HG03442 (cell line): Measurements from ENCODE around the gene SLC39A11.
"Not testable (repeated sequence)": the region's sequence is repeated elsewhere in the genome, so short reads cannot be mapped to it uniquely, and the experiment has no call there.

Experiments
- ATAC-seq: cut with Tn5 transposase; IDR thresholded peaks from one replicate; pipeline ENCODE4 v1.9.1; 2021; ENCODE audit warnings: mild to moderate bottlenecking, moderate library complexity; ENCODE audit not compliant: unreplicated experiment

Gene SLC39A11

DNA sequence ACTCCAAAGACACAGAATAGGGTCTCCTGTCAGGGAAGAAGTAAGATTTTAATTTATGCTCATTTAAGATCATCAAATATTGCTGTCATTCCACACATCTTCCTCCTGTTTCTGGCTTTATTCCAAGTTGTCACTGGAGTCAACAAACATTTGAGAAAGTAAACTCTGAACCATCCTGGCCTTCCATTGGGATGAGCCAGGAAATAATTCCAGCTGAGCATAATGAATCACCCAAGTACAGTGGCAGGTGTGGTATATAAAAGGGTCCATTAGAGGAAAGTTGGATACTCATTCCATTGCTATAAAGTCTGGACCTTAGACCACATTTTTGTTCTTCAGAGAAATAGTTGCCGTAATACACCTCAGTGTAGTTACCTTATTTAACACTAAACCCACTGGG, 246.1 kb downstream of the SLC39A11 start:
- ATAC-seq, result no peak

DNA sequence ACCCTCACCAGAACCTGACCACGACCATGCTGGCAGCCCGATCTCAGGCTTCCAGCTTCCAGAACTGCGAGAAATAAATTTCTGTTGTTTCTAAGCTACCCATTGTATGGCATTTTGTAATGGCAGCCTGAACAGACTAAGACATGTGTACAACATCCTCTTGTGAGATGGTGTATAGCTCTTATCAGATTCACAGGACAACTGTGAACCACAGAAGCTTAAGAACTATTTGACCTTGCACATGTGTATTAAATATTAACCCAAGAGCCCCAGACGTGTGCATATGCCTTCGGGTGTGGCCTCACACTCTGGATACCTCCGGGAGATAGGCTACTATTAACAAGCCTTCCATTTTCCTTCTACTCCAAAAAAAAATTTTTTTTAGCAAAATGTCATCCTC, 248.9 kb downstream of the SLC39A11 start:
- no peak for ATAC-seq

DNA sequence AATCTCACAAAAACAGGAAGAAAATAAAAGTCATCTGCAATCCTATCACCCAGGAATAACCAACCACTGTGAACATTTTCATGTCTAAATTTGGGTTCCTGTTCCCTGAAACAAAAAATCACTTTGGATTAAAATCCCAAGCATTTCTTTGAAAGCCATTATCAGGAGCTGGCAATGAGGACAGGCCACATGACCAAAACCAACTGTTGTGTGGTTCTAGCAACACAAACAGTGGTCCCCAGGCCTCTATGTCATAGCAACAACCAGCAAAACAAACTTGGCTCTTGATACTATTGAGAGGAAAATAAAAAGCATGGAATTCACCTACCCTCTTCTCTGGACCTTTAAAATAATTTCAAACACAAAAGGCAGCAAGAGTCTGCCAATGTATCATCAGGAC, 252.5 kb downstream of the SLC39A11 start:
- no peak for ATAC-seq

DNA sequence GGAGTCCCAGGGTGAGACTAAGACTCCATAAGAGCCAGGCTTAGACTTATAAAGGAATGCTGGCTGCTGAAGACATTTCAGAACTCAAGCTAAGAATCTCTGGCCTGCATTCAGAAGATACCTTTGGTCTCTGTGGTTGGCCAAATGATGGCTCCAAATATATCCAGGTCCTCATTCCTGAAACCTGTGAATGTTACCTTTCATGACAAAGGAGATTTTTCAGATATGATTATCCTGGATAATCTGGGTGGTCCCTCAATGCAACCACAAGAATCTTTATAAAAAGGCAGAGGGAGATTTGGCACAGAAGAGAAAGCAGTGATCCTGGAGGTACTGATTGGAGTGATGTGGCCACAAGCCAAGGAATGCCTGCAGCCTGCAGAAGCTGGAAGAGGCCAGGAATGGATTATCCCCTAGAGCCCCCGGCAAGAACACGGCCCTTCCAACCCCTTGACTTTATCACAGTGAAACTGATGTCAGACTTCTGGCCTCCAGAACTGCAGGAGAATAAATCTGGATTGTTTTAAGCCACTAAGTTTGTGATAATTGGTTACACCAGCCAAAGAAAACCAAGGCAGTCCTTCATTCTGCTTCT, 253.3 kb downstream of the SLC39A11 start:
- no peak for ATAC-seq

DNA sequence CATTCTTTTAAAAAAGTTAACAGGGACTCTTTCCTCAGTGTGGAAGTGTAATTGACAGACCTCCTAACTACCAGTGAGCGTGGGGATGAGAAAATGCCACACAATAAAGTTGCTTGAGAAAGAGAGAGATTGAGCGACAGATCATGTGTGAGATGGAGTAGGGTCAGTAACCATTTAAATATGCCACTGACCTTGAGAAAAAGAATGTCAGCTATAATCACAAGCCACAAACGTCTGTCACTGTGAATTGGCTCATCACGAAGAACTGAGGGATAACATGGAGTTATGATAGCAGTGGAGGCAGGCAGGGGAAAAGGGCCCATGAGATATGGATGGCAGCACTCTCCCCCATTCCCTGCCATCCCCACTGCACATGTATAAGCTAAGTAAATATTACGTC, 253.9 kb downstream of the SLC39A11 start:
- no peak for ATAC-seq

DNA sequence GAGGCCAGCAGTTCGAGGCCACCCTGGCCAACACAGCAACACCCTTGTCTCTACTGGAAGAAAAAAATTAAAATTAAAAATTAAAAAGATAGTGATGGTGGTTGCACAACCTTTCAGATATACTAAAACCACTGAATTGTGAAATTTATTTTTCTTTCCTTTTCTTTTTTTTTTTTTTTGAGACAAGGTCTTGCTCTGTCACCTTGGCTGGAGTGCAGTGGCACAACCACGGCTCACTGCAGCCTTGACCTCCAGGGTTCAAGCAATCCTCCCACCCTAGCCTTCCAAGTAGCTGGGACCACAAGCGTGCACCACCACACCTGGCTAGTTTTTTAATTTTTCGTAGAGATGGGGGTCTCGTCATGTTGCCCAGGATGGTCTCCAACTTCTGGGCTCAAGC, 254.4 kb downstream of the SLC39A11 start:
- no peak for ATAC-seq

DNA sequence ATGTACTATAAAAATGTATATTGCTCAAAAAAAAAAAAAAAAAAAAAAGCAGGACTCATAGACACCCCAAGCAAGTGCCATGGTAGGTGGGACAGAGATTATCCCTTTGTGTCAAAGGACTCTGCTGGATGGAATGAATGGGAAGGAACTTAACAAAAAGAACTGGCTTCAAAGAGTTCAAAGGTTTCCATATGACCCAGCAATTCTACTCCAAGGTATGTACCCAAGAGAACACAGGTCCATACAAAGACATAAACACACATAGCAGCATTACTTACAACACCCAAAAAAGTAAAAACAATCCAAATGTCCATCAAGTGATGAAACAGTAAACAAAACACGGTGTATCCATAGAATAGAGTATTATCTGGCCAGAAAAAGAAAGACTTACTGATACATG, 255.2 kb downstream of the SLC39A11 start:
- ATAC-seq, result no peak

DNA sequence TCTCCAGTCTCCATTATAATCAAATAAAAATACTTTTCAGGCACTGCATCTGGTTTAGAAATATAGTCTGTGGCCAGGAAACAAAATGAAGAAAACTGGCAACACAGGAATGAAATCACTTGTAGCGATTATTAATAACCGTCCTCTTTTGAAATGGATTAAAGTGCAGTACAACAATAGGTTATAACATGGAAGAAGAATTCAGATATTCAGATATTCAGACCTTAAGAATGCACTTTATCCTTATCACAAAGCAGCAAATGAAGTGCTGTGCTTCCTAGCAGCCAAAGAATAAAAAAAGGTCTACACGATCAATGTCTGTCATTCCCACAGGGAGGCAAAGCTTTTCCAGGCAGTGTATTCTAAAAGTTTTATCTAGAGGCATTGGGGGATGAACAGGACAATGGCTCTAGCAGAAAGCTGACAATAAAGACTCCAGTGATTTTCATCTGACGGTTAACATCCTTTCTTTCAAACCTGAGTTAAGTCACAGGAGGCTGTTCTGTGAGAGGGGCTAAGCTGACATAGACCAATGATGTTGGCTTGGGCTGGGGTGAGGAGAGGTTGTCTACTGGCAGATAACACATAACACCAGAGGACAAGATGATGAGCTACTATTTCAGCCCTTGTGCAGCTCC, 259.2 kb downstream of the SLC39A11 start:
- ATAC-seq, result no peak

DNA sequence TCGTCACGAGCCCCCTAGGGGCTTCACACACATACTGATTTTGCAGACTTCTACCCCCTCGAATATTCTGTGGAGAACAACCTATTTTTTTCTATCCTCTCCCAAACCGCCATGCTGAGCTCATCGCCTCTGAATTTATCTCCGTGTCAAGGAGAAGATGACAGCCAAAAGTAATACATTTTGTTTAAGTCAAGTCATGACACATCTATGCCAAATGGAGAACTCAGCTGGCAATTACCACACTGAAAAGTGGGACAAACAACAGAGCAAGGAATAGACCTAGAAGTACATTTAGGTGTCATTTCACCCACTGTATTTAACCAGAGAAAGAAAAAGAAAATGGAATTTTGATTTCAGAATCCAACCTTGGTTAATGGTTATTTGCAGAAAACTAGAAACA, 260.2 kb downstream of the SLC39A11 start:
- ATAC-seq, result no peak

DNA sequence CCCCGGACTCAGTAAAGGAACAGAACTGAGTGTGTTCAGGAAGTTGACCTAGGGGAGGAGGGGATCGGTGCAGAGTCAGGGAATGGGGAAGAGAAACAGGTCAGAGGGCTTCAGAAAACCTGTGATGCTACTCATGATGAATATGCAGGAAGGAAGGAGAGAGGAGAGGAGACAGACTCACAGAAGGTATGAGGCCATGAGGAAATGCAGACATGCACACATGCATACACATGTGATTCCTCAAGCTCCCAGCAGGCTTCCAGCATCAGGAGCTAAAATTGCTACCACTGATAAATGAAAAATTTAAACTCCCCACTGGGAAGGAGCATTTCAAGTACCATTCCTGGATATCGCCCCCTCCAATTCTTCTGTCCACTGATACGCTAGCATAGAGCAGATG, 262.6 kb downstream of the SLC39A11 start:
- no peak for ATAC-seq

DNA sequence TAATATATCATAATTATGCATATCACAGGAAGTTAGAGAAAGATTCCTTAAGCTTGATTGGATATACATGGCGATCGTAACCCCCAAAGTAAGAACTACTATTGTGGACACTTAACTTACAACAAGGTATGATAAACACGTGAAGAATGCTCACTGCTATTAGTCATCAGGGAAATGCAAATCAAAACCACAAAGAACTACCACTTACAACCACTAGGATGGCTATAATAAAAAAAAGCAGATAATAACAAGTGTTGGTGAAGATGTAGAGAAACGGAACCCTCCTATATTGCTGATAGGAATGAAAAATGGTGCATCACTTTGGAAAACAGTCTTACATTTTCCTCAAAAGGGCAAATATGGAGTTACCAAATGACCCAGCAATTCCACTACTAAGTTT, 265.9 kb downstream of the SLC39A11 start:
- no peak for ATAC-seq

DNA sequence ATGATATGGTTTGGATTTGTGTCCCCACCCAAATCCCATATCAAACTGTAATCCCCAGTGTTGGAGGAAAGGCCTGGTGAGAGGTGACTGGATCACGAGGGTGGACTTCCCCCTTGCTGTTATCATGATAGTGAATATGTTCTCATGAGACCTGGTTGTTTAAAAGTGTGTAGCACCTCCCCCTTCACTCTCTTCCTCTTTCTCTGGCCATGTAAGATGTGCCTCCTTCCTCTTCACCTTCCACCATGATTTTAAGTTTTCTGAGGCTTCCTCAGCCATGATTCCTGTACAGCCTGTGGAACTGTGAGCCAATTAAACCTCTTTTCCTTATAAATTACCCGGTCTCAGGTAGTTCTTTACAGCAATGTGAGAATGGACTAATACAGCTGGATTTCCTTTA, 266.4 kb downstream of the SLC39A11 start:
- ATAC-seq, result not testable (repeated sequence)

DNA sequence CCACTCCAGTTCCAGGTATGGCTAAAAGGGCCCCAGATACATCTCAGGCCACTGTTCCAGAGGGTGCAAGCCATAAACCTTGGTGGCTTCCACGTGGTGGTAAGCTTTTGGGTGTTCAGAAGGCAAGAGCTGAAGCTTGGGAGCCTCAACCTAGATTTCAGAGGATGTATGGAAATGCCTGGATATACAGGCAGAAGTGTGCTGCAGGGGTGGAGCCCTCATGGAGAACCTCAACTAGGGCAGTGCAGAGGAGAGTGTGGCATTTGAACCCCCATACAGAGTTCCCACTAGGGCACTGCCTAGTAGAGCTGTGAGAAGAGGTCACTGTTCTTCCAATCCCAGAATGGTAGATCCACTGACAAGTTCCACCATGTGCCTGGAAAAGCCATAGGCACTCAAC, 267.3 kb downstream of the SLC39A11 start:
- no peak for ATAC-seq

DNA sequence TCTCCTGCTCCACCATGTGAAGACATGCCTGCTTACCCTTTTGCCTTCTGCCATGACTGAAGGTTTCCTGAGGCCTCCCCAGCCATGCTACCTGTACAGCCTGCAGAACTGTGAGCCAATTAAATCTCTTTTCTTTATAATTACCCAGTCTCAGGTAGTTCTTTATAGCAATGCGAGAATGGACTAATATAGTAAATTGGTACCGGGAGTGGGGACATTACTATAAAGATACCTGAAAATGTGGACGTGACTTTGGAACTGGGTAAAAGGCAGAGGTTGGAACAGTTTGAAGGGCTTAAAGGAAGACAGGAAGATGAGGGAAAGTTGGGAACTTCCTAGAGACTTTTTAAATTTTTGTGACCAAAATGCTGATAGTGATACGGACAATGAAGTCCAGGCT, 268.2 kb downstream of the SLC39A11 start:
- not testable (repeated sequence) for ATAC-seq

DNA sequence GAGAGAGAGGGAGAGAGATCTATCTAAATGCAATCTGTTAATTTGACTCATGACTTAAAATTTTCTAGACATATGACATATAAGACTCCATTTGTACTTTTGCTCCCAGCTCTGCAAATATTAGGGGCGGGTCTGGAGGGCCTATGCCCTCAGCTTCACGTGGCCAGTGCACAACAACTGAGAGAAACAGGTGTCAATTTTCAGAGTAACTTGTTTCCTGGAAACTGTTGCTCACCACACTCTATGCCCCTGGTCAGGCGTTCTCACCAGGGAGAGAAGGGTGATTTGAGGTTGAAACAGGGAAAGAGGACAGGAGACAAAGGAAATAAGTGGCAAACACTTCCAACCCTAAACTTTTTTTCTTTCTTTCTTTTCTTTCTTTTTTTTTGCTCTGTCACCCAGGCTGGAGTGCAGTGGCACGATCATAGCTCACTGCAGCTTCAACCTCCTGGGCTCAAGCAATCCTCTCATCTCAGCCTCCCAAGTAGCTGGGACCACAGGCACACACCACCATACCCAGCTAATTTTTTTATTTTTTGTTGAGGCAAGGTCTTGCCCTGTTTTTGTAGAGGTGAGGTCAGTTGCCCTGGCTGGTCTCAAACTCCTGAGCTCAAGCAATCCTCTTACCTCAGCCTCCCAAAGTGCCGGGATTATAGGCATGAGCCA, 270.0 kb downstream of the SLC39A11 start:
- peak; percentile 49 for ATAC-seq

DNA sequence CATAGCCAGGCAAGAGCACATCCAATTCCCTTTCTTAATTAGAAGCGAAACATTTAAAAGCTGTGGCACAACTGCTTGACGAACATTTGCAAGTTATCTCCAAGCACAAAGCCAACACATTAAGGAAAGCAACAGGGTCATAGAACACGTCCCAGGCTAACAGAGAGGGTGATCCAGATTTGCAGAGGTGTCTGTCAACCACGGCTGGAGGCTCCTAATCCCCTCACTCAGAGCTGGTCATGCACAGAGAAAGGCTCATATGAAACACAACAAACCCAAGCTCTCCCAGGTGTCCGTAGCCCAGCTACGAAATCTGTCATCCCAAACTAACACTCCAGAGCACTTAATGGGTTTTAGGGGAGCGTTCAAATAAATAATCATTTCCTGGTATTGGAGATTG, 276.1 kb downstream of the SLC39A11 start:
- ATAC-seq, result no peak

DNA sequence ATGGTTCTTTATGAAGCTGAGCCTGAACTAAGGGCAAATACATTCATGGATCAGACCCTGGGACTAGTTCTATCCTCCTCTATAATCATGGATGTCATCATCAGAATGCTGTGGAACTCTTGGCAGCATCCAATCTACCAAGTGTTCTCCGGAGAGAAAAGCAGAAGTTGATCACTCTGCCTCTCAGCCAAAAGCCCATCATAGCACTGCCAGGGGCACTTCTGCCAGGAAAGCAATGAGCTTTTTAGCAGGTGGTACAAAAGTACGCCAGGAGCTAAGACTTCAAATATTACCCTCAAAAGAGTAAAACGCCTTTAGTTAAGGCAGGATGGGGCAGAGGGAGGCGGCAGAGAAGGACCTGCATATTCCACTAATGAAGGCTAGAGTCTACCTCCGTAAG, 279.0 kb downstream of the SLC39A11 start:
- no peak for ATAC-seq

DNA sequence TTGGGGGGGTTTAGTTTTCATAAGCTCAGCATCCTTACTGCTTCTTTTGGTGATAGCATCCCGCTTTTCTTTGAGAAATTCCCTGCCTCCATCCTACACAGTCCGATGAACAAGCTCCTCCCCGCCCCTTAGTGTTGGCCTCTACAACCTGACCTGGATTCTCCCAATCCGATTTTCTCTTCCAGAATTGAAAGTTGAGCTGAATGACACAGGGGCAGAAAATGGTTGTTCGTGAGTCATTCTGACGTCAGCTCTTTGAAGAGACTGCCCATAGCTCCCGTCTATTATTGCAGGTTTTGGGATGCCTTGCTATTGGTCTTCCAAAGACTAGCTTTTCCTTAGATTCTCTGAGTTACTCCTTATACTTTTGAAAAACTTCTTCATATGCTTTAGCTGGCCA, 279.7 kb downstream of the SLC39A11 start:
- no peak for ATAC-seq

DNA sequence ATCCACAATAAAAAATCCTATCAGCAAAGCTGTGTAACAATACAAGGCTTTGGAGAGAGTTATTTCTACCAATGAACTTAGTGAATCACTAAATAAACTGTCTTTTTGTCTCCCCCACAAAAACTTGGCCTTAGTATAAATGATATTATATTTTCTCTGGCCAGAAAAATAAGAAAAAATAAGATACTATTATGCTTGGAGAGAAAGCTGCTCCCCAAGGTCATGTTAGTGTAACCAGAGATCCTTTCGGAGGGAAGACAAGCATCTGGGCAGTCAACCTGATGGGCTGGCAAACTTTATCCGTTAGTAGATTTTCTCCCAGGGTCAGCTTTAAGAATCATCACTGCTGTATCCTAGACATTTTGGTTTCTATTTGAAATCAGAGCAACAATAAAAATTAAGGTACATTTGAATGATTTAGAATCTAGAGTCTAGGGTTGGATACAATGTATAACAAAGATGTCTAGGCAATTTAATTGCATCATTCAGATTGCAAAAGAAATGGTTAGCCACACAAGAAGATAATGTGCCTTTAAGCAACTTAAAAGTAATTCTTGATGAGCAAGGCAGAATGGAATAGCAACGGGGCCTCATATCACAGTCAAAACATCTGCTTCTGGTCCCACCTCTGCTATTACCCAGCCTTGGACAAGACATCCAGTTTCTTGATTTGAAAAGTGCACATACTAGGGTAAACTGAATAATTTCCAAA, 280.4 kb downstream of the SLC39A11 start:
- no peak for ATAC-seq

DNA sequence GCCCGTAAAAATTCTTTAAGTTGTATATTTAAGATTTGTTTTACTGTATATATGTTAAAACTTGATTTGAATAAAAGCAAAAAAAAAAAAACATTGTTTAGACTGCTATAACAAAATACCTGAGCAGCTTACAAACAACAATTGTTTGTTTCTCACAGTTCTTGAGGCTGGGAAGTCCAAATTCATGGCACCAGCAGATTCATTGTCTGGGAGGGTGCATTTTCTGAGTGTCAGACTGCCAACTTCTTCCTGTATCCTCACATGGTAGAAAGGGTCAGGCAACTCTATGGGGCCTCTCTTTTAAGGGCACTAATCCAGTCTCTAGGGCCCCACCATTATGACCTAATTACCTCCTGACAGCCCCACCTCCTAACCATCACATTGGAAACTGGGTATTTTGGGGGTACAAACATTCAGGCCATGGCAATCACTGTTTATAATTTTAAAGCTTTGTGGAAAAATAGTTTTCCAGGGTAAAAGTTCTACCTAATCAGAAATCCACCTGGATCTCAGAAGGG, 281.4 kb downstream of the SLC39A11 start:
- ATAC-seq, result no peak

DNA sequence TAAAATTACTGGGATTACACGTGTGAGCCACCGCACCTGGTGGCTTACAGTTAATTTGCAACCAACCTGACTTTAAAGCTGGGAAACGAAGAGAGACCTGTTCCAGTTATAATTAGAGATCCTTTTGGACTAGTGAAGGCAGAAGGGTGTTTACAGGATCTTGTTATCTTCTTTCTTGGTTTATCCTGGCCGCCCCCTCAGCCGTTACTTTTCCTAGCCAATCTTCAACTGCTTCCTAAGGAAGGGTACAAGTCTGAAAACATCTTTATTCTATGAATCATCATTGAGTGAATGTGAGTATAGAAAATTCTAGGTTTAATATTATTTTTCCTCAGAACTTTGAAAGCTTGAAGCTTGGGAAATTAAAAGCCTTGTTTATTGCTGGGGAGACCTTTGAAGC, 286.5 kb downstream of the SLC39A11 start:
- ATAC-seq, result no peak
